Islet of Langerhans (tissue), 1 donor: ENCODE measurements around the gene ALOX5AP.
"Not testable (repeated sequence)": the region's sequence is repeated elsewhere in the genome, so short reads cannot be mapped to it uniquely, and the experiment has no call there.

Experiments used
- FAIRE-seq: peaks from one replicate; lab custom pipeline; 2011; peaks lifted over from hg19 to GRCh38; lab: Jason Lieb, UNC

Gene ALOX5AP

DNA sequence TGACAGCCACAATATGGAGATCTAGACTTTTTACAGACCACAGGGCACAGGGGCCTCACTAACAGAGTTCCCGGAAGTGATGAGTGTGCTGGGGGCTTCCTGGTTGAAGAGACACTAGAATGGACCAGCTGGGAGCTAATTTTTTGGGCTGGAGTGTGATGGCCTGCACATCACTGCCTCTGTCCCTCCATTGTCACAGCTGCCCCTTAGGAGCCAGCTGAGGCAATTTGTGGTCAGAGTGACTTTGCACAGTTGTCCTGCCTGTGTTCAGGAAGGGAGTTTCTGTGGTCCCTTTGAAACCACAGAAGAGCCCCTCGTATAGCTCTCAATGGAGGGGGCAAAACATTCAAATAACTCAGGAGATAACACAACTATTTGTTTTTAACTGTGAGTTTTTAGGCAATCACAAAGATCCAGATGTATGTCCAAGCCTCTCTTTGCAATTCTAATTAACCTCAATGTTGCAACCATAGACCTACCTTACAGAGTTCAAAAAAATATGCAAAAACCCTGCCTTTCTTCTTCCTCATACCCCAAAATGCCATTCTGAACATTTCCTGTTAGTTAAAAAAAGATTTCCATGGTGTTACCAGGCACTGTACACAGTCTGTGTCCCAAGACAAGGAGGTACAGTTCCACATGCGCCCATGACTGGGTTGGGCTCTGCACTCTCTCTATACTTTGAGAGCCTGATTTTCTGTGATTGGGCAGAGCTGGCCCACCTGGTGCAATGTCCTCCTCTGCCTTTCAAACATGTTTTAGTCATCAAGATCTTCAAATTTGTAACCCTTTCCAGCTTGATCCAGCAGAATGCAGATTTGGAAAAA lies 2.4 kb downstream of the ALOX5AP start:
- FAIRE-seq, result no peak

DNA sequence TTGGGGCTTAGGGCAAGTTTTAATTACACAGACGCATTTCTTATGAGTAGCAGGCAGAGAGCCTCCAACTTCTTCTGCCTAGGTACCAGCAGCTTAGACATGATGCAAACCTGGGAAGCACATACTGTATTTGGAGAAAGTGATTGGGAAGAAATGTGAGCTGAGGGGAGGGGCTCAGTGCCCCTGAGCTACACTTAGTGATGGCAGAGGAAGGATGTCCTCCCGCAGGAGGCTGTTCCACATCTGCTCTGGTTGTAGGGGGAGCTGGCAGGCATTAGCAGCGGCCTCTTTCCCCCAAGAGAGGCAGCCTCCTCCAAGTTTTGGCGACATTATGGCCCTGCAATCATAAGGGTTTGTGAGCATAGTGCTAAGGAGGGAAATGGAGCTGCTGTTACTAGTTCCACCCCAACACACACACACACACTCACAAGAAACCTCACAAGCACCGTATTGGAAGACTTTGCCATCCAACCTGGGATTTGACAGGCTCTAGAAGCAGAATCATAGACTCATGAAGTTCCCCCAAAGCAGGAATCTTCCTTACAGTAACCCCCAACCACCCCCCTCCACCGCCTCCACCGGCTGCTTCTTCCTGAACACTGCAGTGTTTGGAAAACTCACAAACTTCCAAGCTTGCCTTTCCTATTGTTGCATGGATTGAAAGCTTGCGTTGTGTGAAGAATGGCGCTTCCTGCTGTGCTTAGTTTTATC lies 3.3 kb downstream of the ALOX5AP start:
- no peak for FAIRE-seq

DNA sequence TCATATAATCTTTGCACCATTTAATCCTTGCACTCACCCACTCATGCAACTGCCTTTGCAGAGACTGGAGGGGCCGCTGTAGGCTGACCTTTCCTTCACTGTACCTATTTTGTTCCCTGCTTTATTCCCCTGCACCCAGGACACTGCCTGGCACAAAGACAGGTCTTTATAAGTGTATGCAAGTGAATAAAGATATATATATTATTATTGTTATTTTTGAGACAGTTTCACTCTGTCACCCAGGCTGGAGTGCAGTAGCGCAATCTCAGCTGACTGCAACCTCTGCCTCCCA lies 3.8 kb downstream of the ALOX5AP start:
- FAIRE-seq, result no peak

DNA sequence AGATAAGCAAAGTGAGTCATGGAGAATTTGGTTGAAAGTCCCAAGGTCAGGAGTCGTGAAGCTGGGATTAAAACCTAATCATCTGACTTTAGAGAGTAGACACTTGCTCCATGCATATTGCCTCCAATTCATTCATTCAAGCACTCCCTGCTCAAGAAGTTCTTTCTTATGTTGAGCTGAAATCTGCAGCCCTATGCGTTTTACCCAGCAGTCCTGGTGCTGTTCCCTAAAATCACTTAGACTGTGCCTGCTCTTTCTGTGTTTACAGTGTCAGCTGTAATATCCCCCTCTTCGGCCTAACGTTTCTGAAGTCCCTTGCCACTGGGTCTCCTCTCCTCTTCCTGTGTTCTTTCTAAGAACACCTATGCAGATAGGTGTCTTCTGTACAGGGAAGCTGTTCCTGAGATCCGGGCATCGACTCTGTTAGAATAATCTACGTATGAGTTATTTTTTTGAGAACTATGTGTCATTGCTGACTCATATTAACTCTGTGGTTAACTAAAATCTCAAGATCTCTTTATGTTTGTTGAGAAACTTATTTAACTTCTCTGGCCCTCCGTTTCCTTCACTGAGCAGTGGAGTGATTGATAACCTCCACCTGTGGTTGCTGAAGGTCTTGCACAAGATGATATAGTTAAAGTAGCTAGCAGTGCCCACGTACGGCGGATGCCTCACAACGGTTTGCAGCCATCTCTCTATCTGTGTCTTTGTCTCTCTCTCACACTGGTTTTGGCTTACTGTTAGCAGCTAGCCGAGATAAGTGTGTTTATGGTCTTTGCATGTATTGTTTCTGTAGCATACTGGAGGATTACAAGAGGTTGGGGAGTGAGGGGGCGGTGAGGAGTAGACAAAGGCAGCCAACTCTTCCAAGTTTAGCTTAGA lies 4.7 kb downstream of the ALOX5AP start:
- no peak for FAIRE-seq

DNA sequence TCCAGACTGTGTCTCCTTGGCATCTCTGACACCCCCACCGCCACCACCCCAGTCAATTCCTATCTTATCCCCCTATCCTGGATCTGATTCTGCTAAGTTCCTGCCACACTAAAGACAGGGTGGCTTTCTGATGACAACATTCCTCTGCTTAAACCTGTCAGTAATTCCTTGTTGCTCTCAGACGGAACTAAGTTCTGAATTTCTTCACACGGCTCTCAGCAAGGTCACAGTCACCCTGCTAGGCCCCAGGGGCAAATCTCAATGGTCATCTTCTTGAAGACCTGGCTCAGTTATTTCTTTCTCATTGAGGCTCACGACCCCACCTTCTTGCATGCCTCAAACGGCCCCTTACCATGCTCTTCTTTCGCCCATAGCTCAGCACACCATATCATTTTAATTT lies 7.6 kb downstream of the ALOX5AP start:
- no peak for FAIRE-seq

DNA sequence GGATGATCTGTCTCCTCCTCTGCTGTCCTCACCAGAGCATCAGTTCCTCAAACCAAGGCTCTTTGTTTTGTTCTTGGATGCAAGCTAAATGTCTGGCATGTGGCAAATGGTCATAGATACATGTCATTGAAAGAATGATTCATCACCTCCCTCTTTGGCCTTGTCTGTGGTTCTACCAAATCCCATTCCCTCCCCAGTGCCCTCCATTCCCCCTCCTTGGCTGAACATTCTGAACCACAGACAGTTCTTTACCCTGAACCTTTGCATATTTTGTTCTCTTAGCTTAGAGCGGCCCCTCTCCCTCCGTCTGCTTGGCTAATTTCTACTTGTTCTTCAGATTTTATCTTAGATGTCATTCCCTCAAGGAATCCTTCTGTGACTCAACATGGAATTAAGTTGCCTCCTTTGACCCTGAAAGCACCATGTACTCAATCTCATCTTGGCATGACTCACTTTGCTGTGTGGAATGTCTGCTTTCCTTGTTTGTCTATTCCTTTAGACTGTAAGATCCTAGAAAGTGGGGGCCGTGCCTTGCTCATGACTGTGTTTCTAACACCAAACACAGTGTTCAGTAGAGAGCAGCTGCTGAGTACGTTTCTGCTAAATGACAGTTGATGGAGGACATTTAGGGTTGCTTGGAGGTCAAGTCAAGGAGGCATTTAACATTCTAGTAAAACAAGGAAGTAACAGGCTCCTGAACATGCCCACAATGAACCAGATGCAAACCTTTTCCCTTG lies 8.1 kb downstream of the ALOX5AP start:
- no peak for FAIRE-seq

DNA sequence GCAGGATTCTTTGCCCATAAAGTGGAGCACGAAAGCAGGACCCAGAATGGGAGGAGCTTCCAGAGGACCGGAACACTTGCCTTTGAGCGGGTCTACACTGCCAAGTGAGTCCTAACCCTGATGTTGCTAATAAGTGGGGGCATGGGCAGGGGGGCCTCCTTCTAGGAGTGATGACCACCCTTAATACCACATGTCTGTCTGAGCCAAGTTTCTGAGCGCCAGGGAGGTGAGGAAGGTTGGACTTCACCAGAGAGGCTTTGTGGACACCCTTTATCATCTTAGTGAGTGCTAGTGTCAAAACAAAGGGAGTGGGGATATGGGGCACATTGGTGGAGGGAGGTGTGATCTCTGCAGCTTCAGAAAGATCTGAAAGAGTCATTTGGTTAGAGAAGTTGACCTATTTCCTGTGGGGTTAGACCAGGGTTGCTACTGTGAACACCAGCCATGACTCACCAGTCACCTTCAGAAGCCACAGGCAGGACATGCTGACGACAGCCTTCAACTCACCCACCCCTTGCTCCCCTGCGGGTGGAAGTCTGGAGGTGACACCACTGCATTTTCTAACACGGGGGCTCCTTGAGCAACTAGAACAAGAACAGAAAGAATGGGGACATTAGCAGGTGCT lies 8.8 kb downstream of the ALOX5AP start:
- FAIRE-seq, result no peak

DNA sequence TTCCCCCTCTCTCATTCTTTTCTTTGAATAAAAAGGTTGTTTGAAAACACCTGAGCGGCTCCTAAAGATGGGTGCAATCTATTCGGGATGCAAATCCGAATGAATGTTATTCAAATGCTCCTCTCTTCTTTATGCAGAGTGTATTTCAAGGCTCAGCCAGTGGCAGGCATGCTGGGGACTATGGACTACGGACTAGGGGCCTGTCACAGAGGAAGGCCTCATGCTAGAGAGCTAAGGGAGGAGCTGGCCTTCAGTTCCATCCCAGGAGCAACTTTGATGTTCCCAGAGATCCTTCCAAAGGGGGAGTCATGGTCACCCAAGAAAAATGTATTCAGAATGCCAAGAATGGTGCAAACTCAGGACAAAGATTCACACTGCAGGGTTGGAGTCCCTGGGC lies 9.3 kb downstream of the ALOX5AP start:
- no peak for FAIRE-seq

DNA sequence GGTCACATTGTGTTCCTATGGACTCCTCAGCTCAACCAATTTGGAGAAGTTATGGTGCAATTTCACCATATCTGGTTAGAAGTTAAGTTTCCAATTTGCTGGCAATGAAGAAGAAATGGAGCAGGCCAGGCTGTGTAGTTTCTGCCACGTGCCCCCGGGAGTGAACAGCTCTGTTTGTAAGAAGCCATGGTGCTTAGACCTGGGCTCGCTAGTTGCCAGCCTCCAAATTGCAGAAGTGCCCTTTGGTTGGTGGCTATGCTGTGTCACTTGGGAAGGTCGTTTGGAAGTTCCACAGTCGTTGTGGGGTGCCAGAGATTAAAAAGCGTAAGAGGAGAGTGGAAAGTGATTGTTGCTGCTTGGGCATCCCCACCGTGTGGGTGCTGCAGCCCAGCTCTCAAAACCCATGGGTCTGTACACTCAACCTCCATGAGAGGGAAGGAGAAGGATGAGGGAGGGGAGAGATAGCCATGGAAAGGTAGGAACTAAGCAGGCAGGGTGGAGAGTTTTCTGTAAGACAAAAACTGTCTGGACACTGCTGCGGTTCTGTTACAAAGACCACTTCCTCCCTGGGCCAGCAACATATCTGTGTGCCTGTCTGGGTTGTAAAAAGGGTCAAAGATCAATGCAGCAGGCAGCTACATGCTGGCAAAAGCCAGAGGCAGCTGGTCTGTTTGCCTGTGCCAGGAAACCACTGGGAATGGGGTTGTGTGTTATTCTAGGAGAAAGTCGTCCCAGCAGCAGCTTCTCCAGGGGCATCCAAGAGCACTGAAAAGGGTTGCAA lies 10.8 kb downstream of the ALOX5AP start:
- FAIRE-seq, result no peak

DNA sequence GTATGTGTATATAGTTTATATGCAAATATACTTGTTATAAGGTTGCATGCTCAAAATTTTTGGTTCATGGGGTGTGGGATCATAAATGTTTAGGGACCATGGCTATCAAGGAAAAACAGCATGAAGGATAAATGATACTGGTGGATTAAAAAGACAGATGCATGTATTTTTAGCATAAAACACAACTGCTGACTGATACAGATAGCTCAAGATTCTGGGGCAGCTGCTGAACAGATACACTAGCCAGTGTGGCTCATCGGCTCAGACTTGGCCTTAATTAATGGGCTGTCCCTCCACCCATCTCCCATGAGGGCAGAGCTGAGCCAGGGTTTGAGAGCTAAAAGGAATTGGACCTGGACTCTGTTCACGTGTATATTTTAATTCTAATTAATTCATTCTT lies 11.4 kb downstream of the ALOX5AP start:
- no peak for FAIRE-seq

DNA sequence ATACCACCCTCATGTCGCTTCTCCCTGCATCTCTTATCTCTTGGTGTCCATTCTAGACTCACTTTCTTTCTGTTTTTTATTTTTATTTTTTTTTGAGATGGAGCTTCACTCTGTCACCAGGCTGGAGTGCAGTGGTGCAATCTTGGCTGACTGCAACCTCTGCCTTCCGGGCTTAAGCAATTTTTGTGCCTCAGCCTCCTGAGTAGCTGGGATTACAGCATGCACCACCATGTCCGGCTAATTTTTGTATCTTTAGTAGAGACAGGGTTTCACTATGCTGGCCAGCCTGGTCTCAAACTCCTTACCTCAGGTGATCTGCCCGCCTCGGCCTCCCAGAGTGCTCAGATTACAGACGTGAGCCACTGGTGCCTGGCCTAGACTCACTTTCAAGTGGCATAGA lies 12.5 kb downstream of the ALOX5AP start:
- FAIRE-seq, result not testable (repeated sequence)

DNA sequence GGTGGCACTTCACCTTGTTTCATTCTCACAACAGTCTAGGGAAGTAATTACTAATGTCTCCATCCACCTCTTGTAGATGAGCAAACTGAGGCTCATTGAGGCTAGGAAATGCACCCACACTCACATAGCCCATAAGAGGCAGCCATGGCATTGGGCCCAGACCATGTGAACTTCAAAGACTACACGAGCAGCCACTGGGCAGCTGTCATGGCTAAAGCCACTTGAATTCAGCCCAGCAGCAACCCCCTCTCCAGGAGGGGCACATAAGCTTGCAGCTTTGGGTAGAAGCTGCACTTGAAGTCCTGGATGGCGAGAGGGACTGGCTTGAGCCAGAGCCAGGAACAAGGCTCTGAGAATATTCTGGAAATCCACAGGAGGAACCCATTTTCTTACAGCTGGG lies 13.4 kb downstream of the ALOX5AP start:
- no peak for FAIRE-seq

DNA sequence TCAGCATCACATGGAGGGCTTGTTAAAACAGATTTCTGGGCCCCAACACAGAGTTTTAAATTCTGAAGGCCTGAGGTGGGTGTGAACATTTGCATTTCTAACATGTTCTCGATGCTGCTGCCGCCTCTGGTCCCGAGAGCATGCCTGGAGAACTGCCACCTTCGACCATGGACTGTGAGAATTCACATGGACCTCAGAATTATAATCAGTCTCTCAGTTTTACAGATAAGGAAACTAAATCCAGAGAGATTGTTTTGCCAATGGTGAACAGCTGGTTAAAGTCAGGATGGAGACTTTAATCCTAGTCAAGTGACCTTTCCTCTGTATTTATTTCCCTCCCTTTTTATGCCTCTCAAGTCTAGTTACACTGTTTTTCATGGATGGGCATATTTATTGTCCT lies 14.7 kb downstream of the ALOX5AP start:
- no peak for FAIRE-seq

DNA sequence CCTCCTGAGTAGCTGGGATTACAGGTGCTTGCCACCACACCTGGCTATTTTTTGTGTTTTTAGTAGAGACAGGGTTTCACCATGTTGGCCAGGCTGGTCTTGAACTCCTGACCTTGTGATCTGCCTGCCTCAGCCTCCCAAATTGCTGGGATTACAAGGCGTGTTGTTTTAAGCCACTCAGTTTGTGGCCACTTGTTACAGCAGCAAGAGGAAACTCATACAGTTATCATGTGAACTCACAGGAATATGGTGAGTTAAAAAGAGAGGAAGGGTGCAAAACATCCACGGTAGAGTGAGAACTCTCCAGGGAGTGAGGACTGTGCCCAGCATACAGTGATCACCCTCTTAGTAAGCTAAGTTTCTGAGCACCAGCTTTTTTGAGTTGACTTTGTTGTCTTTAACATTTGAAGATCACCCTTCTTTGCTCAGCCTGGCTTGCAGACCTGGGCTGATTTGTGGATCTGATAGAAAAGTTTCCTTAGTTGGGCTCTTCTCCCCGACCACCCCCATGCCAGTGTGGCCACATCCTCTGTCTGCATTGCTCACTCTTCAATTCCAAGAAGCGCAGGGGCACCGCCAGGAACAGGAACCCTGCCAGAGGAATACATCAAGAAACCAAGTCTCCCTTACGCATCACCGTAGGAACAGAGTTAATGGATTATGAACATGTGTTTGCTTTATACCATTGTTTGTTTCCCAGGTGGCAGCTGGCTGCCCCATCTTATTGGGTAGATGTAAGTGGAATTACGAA lies 16.0 kb downstream of the ALOX5AP start:
- FAIRE-seq, result no peak

DNA sequence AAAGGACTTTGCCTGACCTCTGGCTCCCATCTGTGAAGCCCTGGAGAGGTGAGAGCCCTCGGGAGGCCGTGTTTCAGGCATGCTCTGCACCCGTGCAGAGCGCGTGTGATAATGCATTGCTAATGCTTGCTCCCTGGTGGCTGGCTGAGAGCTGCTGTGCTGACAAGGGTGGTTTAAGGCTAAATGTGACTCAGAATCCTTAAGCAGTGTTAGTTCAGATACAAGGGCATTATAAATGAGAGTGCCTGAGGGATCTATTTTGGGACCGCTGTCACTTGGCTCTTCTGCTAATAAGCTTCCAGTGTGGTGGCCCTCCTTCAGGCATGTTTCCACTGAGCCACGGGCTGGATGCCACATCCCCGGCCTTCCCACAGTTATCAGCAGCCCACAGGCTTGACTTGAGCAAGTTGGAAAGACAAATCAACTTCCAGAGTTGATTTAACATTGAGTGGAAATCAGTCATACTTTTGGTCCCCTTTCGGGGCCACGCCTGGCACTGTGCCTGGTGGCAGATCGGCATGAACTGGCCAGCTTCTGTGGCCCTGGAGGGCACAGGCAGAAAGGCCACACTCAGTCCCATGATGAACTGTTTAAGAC lies 17.0 kb downstream of the ALOX5AP start:
- FAIRE-seq, result peak; percentile 97

DNA sequence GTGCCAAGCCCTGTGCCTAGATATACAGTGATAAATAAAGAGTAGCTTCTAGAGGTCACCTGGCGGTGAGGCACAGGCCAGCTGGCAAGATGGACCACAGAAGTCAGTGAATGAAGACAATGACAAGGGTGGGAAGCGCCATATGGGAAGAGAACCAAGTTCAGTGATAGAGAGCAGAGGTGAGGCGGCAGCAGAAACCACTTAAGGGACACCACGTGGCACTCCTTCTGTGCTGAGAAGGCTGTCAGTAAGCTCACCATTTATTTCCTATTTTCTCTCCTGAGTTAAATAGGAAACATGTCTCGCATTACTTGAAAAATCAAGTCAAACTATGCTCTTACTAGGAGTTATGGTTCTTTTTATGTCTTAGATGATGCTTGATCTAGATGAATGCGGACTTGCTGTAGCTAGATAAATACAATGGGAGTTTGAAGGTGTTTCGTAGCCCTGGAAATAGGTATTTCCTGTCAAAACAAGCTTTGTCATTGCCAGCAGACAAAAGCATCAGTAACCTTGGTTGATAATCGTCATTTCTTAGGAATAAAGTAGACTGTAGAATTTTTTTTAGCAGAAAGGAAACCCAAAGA lies 17.8 kb downstream of the ALOX5AP start:
- FAIRE-seq, result no peak

DNA sequence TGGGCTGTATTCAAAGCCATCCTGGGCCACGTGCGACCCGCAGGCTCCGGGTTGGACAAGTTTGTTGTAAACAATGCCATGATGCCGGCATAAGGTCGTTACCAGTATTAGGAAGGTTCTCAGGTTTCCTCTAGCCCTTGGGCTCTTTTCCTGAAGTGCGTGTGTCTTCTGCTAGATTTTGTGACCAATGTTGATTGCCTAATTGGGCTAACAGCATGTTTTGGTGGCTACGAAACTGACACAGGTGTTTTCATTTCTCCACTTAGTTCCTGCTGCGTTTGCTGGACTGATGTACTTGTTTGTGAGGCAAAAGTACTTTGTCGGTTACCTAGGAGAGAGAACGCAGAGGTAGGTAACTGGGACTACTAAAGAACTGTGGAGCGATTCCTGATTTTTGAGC lies 20.3 kb downstream of the ALOX5AP start:
- FAIRE-seq, result peak; percentile 33

DNA sequence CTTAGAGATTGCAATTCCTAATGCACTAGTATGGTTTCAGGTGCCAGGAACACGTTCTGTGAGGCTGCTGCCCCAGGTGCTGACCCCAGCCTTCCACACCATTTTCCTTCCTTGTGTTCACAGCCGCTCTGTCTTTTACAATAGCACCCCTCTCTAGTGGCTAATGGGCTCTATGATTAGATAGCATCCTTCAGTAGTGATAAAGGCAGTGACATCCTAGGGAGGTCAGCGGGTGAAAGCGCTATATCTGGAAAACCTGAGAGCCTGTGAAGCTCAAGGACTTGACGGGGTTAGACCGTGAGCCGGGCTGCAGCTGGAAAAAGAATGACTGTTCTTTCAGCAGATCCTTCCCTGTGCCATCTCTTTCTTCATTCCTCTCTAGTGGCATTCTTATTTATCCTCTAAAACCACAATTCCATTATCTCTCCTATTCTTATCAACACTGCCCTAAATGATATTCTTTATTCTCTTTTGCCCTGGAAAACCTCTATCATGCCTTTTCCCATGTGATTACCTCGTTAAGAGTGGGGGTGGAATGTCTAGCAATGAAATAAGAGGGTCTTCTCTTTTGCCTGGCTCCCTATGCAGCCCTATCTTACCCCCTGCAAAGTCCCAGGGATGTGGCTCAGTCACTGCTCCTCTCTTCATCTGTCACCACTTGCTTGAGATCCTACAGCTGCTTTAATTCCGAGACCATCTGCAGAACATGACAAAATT lies 21.8 kb downstream of the ALOX5AP start:
- no peak for FAIRE-seq

DNA sequence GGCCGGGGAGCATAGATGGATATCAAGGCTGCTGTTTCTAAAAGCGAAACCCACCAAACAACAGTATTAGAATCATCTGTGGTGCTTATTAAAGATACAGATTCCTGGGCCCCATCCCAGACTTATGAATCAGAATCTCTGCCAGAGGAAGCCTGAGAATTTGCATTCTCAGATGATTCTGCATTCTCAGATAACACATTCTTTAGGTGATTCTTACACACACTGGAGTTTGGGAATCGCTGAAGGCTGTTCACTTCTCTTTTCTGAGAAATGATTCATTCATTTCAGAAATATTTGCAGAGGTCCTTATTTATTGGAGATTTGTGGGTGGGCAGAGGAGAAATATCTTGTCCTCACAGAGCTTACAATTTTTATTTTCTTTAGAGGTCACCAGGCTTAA lies 24.4 kb downstream of the ALOX5AP start:
- no peak for FAIRE-seq
